ENCODE measurements around the gene SLCO2B1.

SLCO2B1 gene

GRCh38 chr11:75244052-75244814 lies 93.3 kb downstream of the SLCO2B1 start:
- no peak for TF ChIP-seq CTCF (IDR thresholded peaks at IDR 0.05; ENCODE audit: borderline replicate concordance, insufficient read depth, low read depth, low read length)
- no peak overlapping the region for H3K4me3 ChIP-seq (ENCODE audit: low read depth, low read length)

GRCh38 chr11:75245356-75246005 lies 94.6 kb downstream of the SLCO2B1 start:
- H3K4me3 ChIP-seq (ENCODE audit: low read depth, low read length), result no peak overlapping the region
- TF ChIP-seq CTCF (IDR thresholded peaks at IDR 0.05; ENCODE audit: borderline replicate concordance, insufficient read depth, low read depth, low read length), result 0 out of 2 replicates have a peak, but pooled peaks have one; percentile 5

- no peak overlapping the region for H3K4me3 ChIP-seq (ENCODE audit: low read depth, low read length)
- TF ChIP-seq CTCF (IDR thresholded peaks at IDR 0.05; ENCODE audit: borderline replicate concordance, insufficient read depth, low read depth, low read length), result no peak
Measured at GRCh38 chr11:75246006-75246670, 95.2 kb downstream of the SLCO2B1 start.

GRCh38 chr11:75246671-75247350 lies 95.9 kb downstream of the SLCO2B1 start:
- no peak for TF ChIP-seq CTCF (IDR thresholded peaks at IDR 0.05; ENCODE audit: borderline replicate concordance, insufficient read depth, low read depth, low read length)
- no peak overlapping the region for H3K4me3 ChIP-seq (ENCODE audit: low read depth, low read length)

GRCh38 chr11:75248924-75249256 lies 98.0 kb downstream of the SLCO2B1 start:
- no peak overlapping the region for H3K4me3 ChIP-seq (ENCODE audit: low read depth, low read length)
- TF ChIP-seq CTCF (IDR thresholded peaks at IDR 0.05; ENCODE audit: borderline replicate concordance, insufficient read depth, low read depth, low read length), result no peak

- no peak for TF ChIP-seq CTCF (IDR thresholded peaks at IDR 0.05; ENCODE audit: borderline replicate concordance, insufficient read depth, low read depth, low read length)
- H3K4me3 ChIP-seq (ENCODE audit: low read depth, low read length), result no peak overlapping the region
Measured at GRCh38 chr11:75249704-75250103, 98.8 kb downstream of the SLCO2B1 start.

Measured in GM12875 (cell line).